Esophagus muscularis mucosa (tissue), 3 donors: ENCODE results near the gene CEACAM16.

Experiments used
- CTCF ChIP-seq, 3 experiments: fragments of 200-600 bp in 2 of 3; fragments of 450-650 bp in 1 of 3; sonication (generic) in 2 of 3; IDR thresholded peaks; one replicate each; pipeline ENCODE4 v1.5.1; 2017 to 2019; ENCODE audit warnings: antibody characterized with exemption in 3 of 3, mild to moderate bottlenecking in 2 of 3, moderate library complexity in 1 of 3
- POLR2AphosphoS5 ChIP-seq, 2 donors: sonication (generic); formaldehyde crosslinking; IDR thresholded peaks; one replicate each; pipeline ENCODE4 v1.6.1; 2017; ENCODE audit warnings: antibody characterized with exemption in 2 of 2

GRCh38 chr19:44719262-44719701 is 20.3 kb downstream of the CEACAM16 start:
- no peak for TF ChIP-seq CTCF (IDR thresholded peaks at IDR 0.05)
- TF ChIP-seq POLR2AphosphoS5 (IDR thresholded peaks at IDR 0.05): no peak
